ENCODE data around the gene IL12RB1. TPM values are rescaled to one million over a fixed set of nuclear protein-coding genes. Genes with fewer than 3 reads are reported as not detected.
A peak's percentile ranks its signal among the peaks of the same experiment; 100 is the strongest.
"Not testable (repeated sequence)": the region's sequence is repeated elsewhere in the genome, so short reads cannot be mapped to it uniquely, and the experiment has no call there.

IL12RB1 gene
- total and polyA plus RNA-seq, 8 donors: 0.33 to 5.4 (median 0.55) TPM

GRCh38 chr19:18045307-18046050 is 41.3 kb downstream of the IL12RB1 start:
- Histone ChIP-seq H3K27ac (peak overlapping the region; percentile 72 to 74), H3K27me3 (no peaks in the 10 kb centered on the region), H3K9me3 (no peaks in the 10 kb centered on the region), H3K4me3 (peak overlapping the region in 1 of 2 donors; percentile 33), H3K4me1 (peaks cover 8 to 40% of the 10 kb centered on the region in 2 donors), H3K36me3 (no peaks in the 10 kb centered on the region)
- TF ChIP-seq, protein P1, sequence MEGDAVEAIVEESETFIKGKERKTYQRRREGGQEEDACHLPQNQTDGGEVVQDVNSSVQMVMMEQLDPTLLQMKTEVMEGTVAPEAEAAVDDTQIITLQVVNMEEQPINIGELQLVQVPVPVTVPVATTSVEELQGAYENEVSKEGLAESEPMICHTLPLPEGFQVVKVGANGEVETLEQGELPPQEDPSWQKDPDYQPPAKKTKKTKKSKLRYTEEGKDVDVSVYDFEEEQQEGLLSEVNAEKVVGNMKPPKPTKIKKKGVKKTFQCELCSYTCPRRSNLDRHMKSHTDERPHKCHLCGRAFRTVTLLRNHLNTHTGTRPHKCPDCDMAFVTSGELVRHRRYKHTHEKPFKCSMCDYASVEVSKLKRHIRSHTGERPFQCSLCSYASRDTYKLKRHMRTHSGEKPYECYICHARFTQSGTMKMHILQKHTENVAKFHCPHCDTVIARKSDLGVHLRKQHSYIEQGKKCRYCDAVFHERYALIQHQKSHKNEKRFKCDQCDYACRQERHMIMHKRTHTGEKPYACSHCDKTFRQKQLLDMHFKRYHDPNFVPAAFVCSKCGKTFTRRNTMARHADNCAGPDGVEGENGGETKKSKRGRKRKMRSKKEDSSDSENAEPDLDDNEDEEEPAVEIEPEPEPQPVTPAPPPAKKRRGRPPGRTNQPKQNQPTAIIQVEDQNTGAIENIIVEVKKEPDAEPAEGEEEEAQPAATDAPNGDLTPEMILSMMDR (IDR thresholded peaks at IDR 0.05): no peak
- ATAC-seq (no peak), DNase-seq (no peak)
- intact Hi-C loops (cut with DNase I): no loop called here

GRCh38 chr19:18044825-18045304 is 41.9 kb downstream of the IL12RB1 start:
- ATAC-seq (peak; percentile 88), DNase-seq (peak; percentile 49 to 90 (median 83))
- Histone ChIP-seq H3K4me3 (peak overlapping the region in 1 of 2 donors; percentile 33), H3K36me3 (no peaks in the 10 kb centered on the region), H3K4me1 (peaks cover 8 to 33% of the 10 kb centered on the region in 2 donors), H3K9me3 (no peaks in the 10 kb centered on the region), H3K27me3 (no peaks in the 10 kb centered on the region), H3K27ac (peak overlapping the region; percentile 72 to 74)
- intact Hi-C loops (cut with DNase I): no loop called here
- TF ChIP-seq, protein P1 (IDR thresholded peaks at IDR 0.05): no peak

DNA sequence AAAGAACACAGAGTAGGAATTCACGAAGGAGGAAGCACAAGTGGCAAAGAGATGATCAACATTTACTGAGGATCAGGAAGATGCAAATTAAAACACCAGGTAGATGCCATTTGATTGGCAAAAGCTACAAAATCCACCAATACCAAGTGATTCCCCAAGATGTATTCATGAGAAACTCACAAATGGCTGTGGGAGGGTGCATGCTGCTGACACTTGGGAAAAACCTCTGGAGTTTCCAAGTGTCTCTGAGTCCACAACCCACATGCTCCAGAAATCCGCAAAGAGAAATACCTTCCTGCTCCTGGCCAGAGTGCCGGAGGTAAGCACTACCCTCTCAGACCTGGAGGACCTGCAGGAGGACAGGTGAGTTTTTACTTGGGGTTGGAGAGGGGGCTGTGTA is 43.1 kb downstream of the IL12RB1 start:
- no peak overlapping the region for H3K27ac ChIP-seq
- intact Hi-C loops (cut with DNase I): no loop called here

DNA sequence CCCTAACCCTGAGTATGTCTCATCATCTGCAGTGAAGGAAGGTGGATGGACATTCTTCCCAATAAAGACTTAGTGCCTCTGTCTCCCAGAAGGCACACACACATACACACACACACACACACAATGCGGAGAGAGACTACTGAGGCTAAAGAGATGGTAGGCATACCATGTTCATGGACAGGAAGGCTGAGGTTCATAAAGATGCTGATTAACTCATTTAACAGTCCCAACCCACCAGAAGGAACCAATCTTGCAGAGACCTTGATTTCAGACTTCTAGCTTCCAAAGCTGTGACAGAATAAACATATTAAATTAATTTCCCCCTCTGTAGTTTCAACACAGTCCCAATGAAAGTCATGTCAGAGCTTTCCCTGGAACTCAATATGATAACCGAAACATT is 45.7 kb downstream of the IL12RB1 start:
- TF ChIP-seq, protein P1 (IDR thresholded peaks at IDR 0.05): no peak
- ATAC-seq: no peak
- no peak overlapping the region for H3K27ac ChIP-seq
- no peaks in the 10 kb centered on the region for H3K27me3 ChIP-seq
- no peak overlapping the region for H3K4me3 ChIP-seq
- H3K9me3 ChIP-seq: no peaks in the 10 kb centered on the region
- peaks cover 8 to 20% of the 10 kb centered on the region in 2 donors for H3K4me1 ChIP-seq
- intact Hi-C loops (cut with DNase I): no loop called here
- DNase-seq: no peak
- H3K36me3 ChIP-seq: no peaks in the 10 kb centered on the region

More for the DNA sequence above, 43.1 kb downstream of the IL12RB1 start:
- Histone ChIP-seq H3K27me3 (no peaks in the 10 kb centered on the region), H3K9me3 (no peaks in the 10 kb centered on the region), H3K4me3 (no peak overlapping the region), H3K36me3 (no peaks in the 10 kb centered on the region), H3K4me1 (peaks cover 8 to 22% of the 10 kb centered on the region in 2 donors)
- DNase-seq: no peak
- TF ChIP-seq, protein P1 (IDR thresholded peaks at IDR 0.05): no peak
- ATAC-seq: no peak

- H3K9me3 ChIP-seq; H3K36me3 ChIP-seq; intact Hi-C loops (cut with DNase I); H3K27me3 ChIP-seq; DNase-seq; H3K4me3 ChIP-seq; H3K27ac ChIP-seq; ATAC-seq: not testable (repeated sequence)
- peaks cover 0 to 21% of the 10 kb centered on the region in 2 donors for H3K4me1 ChIP-seq
These were observed 54.6 kb downstream of the IL12RB1 start for GRCh38 chr19:18032102-18032501.

GRCh38 chr19:18031401-18031800 is 55.3 kb downstream of the IL12RB1 start:
- H3K4me3 ChIP-seq; intact Hi-C loops (cut with DNase I); DNase-seq; H3K36me3 ChIP-seq; H3K27me3 ChIP-seq; H3K9me3 ChIP-seq: not testable (repeated sequence)
- ATAC-seq: peak; percentile 49
- Histone ChIP-seq H3K4me1 (peaks cover 0 to 21% of the 10 kb centered on the region in 2 donors), H3K27ac (peak overlapping the region in 1 of 2 donors; percentile 35)

Measured in left lung (tissue), 10 donors.